ENCODE data around the gene INTS1.
"Not testable (repeated sequence)": the region's sequence is repeated elsewhere in the genome, so short reads cannot be mapped to it uniquely, and the experiment has no call there.

The INTS1 gene

DNA sequence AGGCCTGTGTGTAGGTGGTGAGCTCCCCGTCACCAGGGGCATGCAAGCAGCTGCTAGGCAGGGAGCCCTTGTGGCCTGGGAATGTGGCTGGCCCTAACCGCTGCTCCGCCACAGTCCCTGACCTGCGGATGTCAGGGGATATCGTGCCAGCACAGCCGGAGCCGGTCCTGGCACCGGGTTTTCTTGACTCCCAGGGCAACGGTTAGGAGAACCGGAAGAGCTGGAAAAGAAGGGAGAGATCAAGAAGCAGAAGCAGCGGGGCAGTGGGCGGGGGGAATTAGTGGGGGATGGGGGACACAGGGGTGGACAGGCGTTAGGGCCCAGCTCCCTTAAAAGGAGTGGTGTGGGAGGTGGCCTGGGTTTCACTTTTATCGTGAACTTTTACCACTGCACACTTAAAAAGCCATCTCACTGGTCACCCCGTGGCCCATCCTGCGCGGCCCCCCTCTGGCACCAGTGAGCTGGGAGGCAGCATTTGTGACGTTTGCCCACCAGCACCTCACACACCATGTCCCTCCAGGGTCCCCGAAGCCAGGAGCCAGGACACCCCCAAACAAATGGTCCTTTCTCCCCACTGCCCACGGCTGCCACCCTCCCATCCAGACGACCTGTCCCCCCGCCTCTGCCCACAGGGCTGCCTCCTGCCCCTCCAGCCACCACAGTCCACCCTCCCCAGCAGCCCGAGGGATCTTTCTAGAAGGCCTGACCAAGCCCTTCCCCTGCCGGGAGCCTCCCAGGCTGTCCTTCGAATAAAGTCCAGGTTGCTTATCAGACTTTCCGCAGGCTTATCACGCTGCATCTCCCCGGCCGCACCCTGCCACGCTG is 43.2 kb downstream of the INTS1 start:
- no peak for DNase-seq (ENCODE audit: low read depth)

DNA sequence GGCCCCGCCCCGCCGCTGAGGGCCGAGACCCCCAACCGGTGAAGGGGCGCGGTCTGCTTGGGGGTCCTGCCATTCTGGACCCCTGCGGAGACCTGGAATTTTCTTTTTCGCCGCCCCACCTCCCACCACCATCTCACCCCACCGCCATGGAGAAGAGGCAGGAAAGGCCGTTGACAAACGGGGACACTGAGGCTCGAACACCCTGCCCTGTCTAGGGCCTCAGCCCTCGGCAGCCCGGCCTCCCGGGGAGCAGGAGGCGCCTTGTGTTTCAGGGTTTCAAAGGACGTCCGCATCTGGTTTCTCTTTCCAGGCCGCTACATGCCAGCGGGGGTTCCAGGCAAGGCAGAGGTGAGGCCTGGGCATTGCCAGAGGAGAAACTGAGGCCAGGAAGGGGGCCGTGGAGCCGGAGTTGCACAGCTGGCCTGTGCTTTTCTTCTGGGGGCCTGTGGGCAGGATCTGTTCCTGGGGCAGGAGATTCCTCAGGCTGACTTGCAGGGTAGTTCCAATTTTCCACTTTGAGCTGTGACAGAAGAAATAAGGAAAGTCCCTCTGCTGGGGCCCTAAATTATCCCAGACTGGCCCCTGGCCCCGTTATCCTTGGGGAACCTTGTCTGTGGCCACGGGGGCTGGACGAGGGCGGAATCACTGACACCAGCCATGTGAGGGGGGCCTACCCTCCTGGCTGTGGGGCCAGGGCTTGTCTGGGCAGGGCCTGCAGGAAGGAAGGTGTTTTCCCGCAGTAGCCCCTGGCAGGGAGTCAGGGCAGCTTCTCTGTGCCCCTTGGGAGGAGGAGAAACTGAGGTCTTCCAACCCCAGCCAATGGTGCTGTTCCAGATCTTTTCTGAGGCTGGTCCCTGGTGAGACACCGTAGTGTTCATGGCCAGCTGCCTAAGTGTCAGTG is 44.0 kb downstream of the INTS1 start:
- DNase-seq (ENCODE audit: low read depth), result no peak

DNA sequence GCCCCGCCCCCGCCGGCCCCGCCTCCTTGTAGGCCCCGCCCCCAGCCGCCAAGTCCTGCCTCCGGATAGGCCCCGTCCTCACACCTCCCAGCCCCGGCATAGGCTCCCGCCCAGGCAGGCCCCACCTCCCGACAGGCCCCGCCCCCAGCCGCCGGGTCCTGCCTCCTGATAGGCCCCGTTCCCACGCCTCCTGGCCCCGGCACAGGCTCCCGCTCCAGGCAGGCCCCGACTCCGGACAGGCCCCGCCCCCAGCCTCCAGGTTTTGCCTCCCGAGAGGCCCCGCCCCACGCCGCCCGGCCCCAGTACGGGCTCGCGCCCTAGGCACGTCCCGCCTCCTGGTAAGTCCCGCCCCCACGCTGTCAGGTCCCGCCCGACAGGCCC is 44.7 kb downstream of the INTS1 start:
- DNase-seq (ENCODE audit: low read depth), result peak; percentile 83

DNA sequence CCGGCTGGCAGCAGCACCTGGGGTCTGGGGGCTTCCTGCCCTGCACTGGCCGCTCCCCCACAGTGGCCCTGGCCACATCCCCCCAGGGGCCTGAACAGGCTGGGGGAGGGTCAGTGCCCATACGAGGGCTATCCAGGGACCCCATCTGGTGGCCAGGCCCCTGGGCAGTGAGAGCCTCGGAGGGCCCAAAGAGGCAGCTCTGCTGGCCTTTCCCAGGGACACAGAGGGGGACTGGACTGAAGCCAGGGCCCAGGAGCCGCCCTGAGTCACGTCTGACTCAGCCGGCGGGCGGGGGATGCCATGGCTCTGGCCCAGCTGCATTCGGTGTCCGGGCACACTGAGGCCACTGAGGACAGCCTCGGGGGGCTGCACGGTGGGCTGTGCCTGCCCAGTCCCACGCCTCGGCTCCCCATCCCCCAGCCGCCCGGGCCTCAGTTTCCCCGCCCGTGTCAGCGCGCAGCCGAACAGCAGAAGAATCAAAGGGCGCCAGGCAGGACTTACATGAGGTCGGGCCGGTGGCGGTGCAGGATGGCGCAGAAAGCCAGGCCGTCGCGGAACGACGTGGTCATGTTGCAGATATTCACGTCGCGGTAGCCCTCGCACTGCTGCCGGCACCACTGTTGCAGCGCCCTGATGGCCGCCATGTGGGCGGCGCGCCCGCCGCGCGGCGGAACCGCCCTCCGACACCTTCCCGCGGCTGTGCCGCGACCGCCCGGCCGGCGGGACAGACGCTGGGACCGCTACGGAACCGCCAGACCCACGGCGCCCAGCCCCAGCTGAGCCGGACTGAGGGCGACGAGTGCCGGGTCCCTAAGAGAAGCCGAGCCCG is 45.3 kb downstream of the INTS1 start, which contains the start of gene MICALL2:
TSS of gene MICALL2 (minus strand) at position 788 of the 829 bp plus-strand sequence. CDS start at position 644, 144 bp downstream.
- DNase-seq (ENCODE audit: low read depth), result peak; percentile 66

DNA sequence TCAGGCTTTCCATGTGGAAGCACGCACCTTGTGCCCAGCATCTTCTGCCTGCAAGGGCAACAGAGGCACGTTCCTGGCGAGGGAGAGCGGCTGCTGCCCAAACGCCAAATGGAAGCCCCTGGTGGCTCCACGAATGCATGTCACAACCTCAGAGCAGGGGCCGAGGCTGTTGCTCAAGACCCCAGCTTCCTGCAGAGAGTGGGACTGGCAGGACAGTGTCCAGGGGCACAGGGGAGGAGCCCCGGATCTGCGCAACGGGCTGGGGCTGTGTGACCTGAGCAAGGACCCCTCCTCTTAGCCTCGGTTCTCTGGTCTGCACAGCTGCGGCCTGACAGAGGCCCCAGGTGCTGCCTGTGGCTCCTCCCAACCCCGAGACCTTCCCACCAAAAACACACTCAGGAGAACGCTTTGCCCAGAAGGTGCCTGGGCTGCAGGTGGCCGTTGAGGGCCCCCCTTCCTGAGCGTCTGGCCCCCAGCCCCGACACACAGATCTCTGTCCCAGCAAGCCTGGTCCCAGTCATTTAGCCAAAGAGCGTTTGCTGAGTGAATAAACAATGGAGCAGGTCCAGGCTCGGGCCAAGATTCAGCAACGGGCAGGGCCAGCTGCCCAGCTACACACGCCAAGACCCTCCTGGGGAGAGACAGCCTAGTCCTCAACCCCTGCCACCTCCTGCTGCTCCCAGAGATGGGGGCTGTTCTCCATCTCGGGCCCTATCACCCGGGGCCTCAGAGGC is 46.1 kb downstream of the INTS1 start:
- DNase-seq (ENCODE audit: low read depth), result no peak

DNA sequence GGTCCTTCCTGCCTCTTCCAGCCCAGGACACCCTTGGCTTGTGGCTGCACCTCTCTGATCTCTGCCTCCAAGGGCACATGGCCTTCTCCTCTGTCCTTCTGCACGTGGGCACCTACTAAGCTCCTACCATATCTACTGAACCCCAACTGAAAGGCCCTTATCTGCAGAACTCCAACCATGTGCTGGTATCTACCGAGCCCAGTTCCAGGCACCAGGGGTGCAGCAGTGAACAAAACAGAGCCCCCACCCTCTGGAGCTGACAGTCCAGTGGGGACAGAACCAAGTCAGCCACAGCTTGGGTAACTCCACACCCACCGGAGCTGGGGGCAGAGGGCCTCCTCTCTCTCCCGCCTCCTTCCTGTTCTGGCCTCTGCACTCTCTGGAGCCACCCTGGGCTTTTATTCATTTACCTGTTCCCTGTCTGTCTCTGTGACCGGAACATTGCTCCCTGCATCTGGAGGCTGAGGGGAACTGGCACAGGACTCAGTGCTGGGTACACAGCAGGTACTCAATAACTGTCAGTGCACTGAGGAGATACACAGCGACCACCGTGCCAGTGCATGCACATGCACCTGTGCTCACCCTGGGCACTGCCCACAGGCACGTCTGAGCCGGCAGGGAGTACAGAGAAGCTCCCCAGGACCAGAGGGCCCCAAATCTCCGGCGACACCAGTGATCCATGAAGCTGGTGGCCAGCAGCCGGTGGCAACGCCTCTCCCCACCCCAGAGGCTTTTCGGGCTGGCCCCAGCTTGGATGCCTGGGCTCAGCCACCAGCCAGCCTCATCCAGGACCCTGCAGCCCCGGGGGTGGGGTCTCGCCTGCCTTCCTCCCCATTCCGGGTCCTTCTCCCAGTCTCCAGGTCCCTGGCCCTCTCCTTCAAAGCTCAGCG is 46.9 kb downstream of the INTS1 start:
- DNase-seq (ENCODE audit: low read depth), result no peak

DNA sequence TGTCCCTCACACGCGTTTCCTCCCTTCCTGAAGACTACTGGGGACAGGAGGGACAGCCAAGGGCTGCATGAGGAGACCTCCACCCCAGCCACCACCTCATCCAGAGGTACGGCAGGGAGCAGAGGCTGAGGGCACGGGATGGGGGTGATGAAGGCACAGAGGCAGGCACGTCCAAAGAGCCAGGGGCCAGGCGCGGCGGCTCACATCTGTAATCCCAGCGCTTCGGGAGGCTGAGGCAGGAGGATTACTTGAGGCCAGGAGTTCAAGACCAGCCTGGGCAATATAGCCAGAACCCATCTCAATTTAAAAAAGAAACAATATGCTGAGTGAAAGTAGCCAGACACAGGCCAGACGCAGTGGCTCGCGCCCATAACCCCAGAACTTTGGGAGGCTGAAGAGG is 48.2 kb downstream of the INTS1 start:
- DNase-seq (ENCODE audit: low read depth), result no peak

DNA sequence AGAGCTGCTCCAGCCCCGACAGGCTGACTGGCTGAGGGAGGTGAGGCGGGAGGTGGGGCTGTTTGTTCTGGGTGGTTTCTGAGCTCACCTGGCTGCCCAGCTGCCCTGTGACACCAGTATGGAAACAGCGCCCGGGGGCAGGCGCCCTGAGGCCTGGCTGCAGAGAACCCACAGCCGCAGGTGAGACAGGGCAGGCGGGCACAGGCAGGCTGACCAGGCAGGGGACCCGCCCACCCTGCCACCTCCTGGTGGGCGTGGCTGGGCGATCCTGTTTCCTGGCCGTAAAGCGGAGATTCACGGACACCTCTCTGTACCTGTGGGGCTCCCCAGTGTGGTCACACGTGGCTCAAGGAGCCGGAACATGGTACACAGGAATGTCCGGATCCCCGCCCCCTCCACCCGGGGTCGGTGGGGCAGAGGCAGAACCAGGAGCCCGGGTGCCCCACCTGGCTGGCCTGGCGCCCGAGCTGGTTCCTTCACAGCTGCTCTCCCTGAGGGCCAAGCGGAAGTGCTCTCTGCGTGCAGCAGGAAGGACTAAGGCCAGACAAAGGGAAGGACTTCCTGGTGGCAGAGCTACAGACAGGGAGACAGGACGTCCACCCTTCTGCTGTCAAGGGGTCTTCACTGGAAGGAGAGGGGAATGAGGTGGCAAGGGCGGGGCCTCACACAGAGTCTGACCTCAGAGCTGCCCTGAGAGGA is 48.8 kb downstream of the INTS1 start:
- DNase-seq (ENCODE audit: low read depth), result no peak

DNA sequence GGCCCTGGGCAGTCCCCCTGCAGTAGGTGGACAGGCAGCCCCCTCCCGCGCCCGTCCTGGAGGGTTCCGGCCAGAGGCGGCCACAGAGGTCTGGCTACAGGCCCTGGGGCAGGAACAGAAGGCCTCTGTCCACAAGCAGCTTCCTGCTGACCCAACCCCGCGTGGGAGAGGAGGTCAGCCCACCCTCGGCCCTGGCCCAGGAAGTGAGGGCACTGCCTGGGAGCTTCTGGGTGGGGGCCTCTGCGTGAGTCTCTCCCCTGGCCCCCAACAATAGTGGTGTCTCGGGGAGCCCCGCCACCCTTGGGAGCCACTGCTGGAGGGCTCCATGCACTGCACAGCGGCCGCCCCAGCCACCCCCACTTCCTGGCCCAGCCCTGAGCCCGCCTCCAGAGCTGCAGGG is 49.6 kb downstream of the INTS1 start:
- no peak for DNase-seq (ENCODE audit: low read depth)

DNA sequence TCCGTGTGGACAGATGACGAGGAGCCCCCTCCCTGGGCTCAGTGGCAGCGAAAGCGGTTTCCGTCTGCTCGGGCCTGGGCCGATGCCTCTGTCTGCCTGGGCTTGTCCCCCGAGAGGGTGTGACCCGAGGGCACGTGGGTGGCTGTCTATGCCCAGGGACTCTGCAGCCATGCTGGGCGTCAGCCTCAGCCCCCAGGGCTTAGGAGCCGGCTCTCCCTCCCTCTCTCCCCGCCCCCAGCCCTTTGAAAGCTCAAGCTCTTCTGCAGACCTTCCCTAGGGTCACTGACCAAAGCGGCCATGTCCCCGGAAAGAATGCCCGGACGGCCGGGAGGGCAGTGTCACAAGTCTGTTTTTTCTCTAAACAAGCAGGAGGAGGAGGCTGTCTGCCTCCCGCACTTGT is 52.0 kb downstream of the INTS1 start:
- DNase-seq (ENCODE audit: low read depth), result no peak

DNA sequence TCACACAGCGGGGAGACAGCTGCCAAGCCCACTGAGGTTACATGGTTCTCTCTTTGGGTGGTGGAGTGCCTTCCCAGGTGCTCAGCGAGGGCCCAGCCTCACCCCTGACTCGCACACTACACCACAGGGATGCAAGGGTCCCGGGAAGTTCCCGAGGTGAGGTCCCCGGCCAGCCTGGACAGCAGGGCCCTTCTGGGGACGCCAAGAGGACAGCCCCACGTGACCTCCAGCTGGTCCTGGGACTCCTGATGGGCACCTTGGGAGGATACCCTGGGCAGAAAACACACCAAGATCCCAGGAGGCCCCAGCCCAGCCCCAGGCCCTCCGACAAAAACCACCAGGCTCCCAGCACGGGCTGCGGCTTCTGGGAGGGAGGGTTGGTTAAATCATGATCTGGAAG is 53.2 kb downstream of the INTS1 start:
- DNase-seq (ENCODE audit: low read depth), result no peak

DNA sequence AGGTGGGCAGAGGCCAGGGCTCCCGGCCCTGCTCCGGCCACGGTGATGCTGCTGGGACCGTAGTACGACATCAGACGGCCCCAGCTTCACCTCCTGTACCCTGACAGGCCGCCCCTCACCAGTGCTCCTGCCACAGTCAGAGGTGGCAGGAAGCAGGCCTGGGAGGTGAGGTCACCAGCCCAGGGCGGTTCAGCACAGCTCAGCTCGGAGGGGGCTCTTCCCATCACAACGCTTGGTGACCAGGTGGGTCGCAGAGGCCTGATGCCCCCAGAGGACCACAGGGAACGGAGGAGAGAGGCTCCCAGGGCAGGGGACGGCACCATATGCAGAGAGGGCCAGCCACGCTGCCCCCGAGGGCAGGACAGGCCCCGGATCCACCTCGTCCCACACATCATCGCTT is 53.8 kb downstream of the INTS1 start:
- no peak for DNase-seq (ENCODE audit: low read depth)

DNA sequence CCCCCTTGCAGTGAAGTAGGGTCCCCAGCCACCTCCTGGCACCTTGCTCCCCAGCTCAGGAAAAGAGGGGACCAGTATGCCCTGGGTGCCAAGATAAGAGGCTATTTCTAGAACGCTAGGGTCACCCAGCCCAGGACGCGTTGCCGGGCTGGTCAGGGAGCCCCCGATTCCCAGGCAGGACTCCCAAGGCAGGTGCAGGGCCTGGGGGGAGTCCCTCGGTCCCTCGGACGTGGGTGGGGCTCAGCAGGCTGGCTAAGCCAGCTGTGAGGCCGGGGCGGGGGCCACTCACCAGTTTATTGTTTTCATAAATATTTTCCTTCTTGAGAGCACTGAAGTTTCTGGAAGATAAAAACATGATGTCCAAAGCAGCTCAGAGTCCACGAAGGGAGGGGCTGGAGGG is 54.2 kb downstream of the INTS1 start:
- DNase-seq (ENCODE audit: low read depth), result no peak

DNA sequence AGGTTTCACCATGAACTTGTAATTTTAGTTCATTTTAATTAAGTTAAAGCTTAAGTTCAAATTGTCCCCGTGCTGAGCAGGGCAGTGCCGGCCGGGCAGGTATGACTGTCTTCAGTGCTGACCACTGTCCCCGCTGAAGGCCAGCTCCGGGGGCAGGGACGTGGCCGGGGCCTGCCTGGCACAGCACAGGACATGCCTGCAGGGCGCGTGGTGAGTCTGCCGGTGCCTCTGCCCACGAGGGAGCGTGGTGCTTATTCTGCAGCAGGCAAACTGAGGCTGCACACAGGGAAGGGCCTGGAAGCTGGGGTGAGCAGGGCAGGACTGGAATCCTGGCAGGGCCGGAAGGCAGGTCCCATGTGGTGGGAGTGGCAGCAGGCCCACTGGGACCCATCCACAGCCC is 54.7 kb downstream of the INTS1 start:
- DNase-seq (ENCODE audit: low read depth), result no peak

DNA sequence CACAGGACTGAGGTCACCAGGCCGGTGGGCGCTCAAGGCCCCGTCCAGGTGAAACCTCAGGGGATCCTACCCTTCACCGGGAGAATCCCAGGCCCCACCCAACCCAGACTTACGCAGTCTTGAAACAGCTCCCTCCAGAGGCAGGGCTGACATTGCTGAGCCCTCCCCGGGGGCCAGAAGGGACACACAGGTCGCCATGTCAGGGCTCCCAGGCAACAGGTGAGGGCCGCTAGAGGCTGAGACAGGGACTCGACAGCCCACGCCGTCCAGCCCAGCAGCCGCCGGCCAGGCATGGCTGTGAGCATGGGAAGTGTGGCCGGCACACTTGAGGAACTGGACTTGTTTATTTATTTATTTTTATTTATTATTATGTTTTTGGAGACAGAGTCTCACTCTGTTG is 55.2 kb downstream of the INTS1 start:
- no peak for DNase-seq (ENCODE audit: low read depth)

DNA sequence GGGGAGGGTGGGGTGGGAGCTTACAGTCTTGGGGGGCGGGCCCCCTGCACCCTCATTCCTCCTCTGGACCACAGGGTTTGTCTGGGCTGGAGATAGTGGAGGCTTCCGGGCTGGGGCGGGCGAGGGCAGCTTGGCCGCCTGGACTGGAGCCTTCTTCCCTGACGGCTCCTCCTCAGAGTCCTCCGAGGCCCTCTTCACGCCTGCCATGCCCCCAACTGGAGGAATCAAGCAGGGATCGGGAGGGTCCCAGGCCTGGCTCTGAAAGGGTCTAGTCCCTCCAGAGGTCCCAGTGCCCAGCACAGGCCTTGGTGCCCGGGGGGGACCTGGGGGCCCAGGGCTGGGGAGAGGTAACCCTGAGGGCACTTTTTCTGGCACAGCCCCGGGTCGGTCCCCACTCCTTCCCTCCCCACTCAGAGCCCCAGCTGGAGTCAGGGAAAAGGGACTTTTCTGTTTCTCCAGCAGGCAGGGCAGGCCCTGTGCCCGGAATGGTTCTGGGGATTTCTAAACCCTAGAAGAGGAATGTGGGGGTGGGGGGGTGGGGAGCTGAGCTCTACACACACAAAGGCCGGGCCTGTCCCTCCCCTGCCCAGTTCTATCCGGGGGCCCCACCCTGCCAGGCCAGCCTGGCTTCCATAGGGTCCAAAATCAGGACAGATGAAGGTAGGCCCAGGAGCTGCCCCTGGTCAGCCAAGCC is 56.5 kb downstream of the INTS1 start:
- DNase-seq (ENCODE audit: low read depth), result no peak

DNA sequence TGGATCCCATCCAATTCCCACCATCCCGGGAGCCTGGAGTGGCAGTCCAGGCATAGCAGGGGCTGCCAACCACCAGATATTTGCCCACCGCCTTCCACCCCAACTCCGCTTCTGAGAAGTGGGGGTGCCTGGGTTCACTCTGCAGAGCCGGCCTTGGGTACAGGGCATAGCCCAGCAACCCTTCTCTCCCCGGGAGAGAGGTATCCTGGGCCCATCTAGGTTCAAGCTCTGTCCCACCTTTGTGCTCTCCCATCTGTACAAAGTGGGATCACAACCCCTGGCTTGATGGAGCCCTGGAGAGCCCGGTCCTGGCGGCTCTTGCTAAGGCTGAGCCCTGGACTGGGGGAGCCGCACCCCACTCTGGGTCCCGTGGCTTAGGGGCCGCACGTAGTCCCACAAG is 57.1 kb downstream of the INTS1 start:
- no peak for DNase-seq (ENCODE audit: low read depth)

DNA sequence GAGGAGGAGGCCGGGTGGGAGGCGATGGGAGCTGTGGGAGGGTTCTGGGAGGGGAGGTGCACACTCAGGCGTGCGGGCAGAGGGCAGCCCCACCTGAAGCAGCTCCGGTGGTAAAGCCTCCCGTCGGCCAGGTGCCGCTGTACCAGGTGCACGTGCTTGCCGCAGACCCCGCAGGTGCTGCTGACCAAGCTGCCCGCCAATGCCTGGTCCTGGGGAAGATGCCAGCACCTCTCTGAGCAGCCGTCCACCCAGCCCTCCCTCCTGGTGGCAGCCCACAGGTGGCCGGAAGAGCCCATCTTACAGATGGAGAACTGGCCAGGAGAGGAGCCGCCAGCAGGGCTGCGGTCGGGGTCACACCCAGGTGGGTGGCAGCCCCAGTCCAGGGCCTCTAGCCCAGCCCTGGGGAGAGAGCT is 57.6 kb downstream of the INTS1 start:
- DNase-seq (ENCODE audit: low read depth), result no peak

DNA sequence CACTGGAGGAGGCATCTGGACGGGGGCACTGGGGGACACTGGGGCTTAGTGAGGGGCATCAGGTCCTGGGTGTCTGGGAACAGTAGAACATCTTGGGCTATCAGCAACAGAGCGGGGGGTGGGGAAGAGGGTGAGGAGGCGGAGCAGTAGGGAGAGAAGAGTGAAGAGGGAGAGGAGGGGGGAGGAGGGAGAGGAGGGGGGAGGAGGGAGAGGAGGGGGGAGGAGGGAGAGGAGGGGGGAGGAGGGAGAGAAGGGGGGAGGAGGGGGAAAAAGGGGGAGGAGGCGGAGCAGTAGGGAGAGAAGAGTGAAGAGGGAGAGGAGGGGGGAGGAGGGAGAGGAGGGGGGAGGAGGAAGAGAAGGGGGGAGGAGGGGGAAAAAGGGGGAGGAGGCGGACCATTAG is 58.2 kb downstream of the INTS1 start:
- not testable (repeated sequence) for DNase-seq (ENCODE audit: low read depth)
